Measurements from ENCODE around the gene MTHFD2.

Gene MTHFD2

GRCh38 chr2:74267068-74267467, 68.7 kb downstream of the MTHFD2 start:
- DNase-seq (ENCODE audit: low read depth): peak; percentile 17
